ENCODE measurements around the gene ZNF793. TPM values are rescaled to one million over a fixed set of nuclear protein-coding genes. Genes with fewer than 3 reads are reported as not detected.

The ZNF793 gene
- total RNA-seq, 1 donor from 2014 or later: 3.6 TPM

GRCh38 chr19:37537391-37537947, 30.7 kb downstream of the ZNF793 start:
- intact Hi-C loops (cut with DNase I): no loop called here
- no peaks in the 10 kb centered on the region for H3K27me3 ChIP-seq
- H3K9me3 ChIP-seq: peaks cover 0 to 94% of the 10 kb centered on the region in 2 donors
- peaks cover 53% of the 10 kb centered on the region in 2 donors for H3K36me3 ChIP-seq
- H3K27ac ChIP-seq: no peak overlapping the region
- DNase-seq (ENCODE audit: low spot score in 2 of 2): no peak
- no peaks in the 10 kb centered on the region for H3K4me1 ChIP-seq
- TF ChIP-seq CTCF (IDR thresholded peaks at IDR 0.05): no peak
- no peak overlapping the region for H3K4me3 ChIP-seq

- Histone ChIP-seq H3K27me3 (no peaks in the 10 kb centered on the region), H3K4me1 (no peaks in the 10 kb centered on the region), H3K36me3 (peaks cover 0 to 6% of the 10 kb centered on the region in 2 donors), H3K27ac (no peak overlapping the region), H3K4me3 (peak overlapping the region in 1 of 2 donors; percentile 21), H3K9me3 (peaks cover 0 to 92% of the 10 kb centered on the region in 2 donors)
- intact Hi-C loops (cut with DNase I): no loop called here
- TF ChIP-seq CTCF (IDR thresholded peaks at IDR 0.05): no peak
- no peak for DNase-seq (ENCODE audit: low spot score in 2 of 2)
Measured at GRCh38 chr19:37551129-37551993, 44.6 kb downstream of the ZNF793 start.

- peaks cover 0 to 98% of the 10 kb centered on the region in 2 donors for H3K9me3 ChIP-seq
- no peaks in the 10 kb centered on the region for H3K27me3 ChIP-seq
- intact Hi-C loops (cut with DNase I): no loop called here
- H3K4me1 ChIP-seq: no peaks in the 10 kb centered on the region
- H3K27ac ChIP-seq: no peak overlapping the region
- H3K4me3 ChIP-seq: no peak overlapping the region
- H3K36me3 ChIP-seq: peaks cover 69 to 95% of the 10 kb centered on the region in 2 donors
- DNase-seq (ENCODE audit: low spot score in 2 of 2): no peak
- no peak for TF ChIP-seq CTCF (IDR thresholded peaks at IDR 0.05)
Measured at GRCh38 chr19:37563518-37563917, 56.8 kb downstream of the ZNF793 start.

- Histone ChIP-seq H3K27ac (no peak overlapping the region), H3K4me3 (no peak overlapping the region), H3K27me3 (no peaks in the 10 kb centered on the region), H3K4me1 (no peaks in the 10 kb centered on the region), H3K9me3 (peaks cover 0 to 92% of the 10 kb centered on the region in 2 donors), H3K36me3 (peaks cover 69 to 94% of the 10 kb centered on the region in 2 donors)
- intact Hi-C loops (cut with DNase I): no loop called here
- TF ChIP-seq CTCF (IDR thresholded peaks at IDR 0.05): no peak
- DNase-seq (ENCODE audit: low spot score in 2 of 2): no peak
Measured at GRCh38 chr19:37564624-37565369, 58.1 kb downstream of the ZNF793 start.

GRCh38 chr19:37565370-37565669, 58.6 kb downstream of the ZNF793 start:
- Histone ChIP-seq H3K9me3 (peaks cover 0 to 87% of the 10 kb centered on the region in 2 donors), H3K4me1 (no peaks in the 10 kb centered on the region), H3K27me3 (no peaks in the 10 kb centered on the region), H3K27ac (no peak overlapping the region), H3K4me3 (no peak overlapping the region), H3K36me3 (peaks cover 64 to 94% of the 10 kb centered on the region in 2 donors)
- intact Hi-C loops (cut with DNase I): no loop called here
- no peak for DNase-seq (ENCODE audit: low spot score in 2 of 2)
- no peak for TF ChIP-seq CTCF (IDR thresholded peaks at IDR 0.05)
